Measurements from ENCODE around the gene AWAT2.

The AWAT2 gene

DNA sequence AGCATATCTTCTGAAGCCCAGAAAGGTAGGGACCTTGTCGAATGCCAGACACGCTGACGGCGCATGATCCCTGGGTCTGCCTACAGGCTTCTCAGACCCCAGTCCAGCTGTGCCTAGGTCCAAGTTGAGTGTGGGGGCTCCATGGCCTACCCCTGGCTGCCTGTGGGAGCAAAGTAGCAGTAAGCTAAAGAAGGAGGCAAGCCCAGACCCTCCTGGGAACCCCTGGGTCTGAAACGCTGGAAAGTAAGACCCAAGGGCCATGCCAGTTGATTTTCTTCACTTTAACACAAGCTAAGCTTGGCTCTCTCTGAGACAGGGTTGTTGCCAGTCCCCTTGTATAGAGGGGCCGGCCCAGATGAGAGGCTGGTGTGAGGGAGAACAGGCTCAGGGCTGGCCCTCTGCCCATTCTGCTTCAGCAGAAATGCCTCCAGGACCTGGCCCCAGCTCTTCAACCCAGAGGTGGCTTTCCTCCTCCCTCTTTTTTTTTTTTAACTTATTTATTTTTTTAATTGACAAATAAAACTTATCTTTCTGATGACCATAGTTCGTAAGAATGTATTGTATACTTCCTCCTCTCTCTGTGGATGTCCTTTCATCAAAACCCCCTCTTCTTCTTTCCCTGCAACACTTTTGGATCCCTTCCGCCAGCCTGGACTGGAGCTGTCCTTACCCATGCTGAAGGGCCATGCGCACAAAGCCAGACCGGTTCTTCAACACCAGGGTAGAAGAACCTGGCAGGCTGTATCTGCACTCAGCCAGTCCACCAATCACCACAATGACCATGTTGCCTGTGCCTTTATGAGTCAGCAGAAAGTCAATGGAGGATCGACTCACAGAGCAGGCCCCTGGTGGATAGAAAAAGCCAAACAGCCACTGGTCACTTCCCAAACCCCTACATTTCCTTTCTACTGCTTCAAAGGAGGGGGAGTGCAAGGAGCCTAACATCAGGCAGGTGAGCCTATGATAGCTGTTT, 7.1 kb downstream of the AWAT2 start:
- peak; percentile 21 for DNase-seq (ENCODE audit: low spot score)

DNA sequence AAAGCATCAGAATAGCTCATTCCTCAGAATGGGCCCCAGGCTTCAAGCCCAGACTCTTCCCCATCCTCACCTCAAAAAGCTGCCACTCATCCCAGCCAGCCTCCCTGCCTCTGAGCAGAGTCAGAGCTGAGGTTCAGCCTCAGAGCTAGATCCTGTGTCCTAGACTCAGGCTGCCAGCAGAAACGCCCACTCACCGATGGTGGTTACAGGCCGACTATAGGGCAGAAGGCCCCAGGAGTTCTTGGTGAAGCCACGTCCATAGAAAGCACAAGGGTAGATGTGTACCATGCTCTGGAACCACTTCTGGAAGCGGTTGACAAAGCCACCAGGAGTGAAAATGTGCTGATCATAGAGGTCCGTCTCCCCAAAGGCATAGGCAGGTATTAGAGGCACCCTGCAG, 7.7 kb downstream of the AWAT2 start:
- no peak for DNase-seq (ENCODE audit: low spot score)

DNA sequence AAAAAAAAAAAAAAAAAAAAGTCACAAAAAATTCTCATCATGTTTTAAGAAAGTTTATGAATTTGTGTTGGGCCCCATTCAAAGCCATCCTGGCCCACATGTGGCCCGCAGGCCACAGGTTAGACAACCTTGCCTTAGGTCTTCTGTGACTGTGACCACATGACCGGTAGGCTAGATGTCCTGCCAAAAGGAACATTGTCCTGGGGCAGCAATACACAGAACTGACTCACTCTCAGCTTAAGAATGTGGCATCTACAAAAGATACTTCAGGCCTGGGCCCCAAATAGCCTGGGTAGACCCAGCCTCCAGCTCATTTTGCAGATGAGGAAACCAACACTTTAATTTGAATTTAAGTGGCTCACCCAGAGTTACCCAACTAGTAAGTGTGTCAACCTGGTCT, 10.0 kb downstream of the AWAT2 start:
- DNase-seq (ENCODE audit: low spot score), result no peak

DNA sequence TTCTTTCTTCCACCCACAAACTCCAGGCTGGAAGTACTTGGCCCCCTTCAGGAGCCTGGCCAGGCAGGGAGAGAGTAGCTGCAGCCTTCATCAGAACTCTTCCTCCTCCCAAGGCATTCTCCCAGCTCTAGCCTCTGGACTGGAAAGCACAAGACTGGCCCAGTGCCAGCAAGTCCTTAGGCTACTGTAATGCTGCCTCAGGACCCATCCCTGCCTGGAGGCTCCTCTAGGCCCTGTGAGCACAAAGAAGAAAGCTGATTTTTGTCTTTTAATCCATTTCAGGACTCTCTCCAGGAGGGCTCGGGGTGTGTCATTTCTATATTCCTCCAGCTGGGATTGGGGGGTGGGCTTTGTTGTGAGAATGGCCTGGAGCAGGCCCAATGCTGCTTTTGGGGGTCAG, 10.8 kb downstream of the AWAT2 start:
- DNase-seq (ENCODE audit: low spot score), result no peak

DNA sequence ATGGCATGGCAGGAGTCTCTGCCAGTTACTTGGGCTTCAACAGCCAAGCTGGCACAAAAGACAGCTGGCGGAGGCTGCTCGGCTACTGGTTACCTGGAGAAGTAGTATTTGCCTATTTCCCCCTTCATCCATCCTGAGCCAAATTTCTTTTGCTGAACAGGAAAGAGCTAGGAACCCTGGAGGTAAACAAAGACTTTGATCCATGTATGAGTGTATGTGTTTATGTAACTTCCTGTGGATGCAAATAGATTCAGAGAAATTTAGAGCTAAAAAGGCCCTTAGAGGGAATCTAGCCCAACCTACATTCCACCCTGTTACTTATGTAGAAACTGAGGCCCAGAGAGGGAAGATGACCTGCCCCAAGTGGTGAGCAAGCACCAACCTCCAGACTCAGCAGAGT, 11.2 kb downstream of the AWAT2 start:
- no peak for DNase-seq (ENCODE audit: low spot score)

DNA sequence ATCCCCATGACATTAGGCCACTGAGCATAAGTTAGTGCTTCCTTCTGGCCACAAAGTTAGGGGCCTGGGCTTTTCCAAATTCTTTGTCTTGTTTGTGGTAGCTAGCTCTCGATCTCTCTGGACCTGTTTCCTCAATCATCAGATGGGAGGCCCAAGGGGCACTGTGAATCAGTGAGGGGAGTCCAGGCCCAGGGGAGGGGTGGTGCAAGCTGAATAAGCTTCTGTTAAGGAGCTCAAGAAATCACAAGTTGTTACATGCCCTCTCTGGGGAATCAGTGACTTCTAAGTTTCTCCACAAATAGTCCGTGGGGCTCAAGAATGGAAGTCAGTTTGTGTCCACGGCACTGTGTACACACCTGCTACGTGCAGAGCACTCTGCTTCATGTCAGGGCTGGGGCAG, 15.1 kb downstream of the AWAT2 start:
- no peak for DNase-seq (ENCODE audit: low spot score)

DNA sequence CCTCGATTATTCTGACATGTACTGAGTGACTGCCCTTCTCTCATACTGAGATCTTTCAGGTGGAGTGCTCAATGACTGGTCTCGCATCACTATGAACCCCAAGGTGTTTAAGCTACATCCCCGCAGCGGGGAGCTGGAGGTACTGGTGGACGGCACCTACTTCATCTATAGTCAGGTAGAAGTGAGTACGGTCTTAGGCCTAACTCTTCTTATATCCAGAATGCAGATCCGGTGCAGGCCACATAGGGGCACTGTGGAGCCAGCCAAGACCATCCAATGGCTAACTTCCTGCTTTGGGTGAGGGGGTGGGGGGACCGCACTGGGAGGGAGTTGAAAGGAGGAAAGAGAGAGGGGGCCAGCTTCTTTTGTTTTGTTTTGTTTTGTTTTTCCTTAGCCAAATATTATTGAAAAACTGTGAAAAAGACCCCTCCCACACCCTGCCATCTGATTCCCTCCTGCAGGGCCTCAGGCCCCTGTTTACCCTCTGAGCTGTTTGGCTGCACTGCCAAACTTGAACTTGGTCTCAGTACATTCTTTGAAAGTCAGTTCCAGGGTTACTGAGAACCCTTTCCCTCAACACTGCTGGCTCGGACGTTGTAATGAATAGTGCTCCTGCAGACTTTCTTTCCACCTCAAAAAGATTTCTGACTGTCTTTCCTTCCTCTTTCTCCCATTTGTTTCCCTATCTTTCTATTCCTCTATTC, 16.2 kb downstream of the AWAT2 start:
- DNase-seq (ENCODE audit: low spot score), result peak; percentile 21

DNA sequence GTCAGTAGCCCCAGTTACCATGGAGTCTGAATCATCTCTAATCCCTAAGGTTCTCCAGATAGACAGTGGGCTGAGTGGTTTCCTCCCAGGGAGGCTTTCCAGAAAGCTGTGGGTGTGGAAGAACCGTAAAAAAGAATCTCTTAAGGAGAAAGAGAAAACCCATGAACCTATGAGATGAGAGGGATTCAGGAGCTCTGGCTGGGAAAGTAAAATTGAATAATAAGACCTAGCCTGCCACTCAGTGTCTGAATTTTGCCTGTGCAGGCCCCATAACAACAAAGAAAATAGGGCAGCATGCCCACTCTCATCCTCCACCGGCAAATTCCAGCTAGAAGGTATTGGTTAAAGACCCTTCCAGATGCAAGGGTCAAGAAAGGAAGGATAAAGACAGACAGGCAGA, 16.9 kb downstream of the AWAT2 start:
- DNase-seq (ENCODE audit: low spot score), result no peak

DNA sequence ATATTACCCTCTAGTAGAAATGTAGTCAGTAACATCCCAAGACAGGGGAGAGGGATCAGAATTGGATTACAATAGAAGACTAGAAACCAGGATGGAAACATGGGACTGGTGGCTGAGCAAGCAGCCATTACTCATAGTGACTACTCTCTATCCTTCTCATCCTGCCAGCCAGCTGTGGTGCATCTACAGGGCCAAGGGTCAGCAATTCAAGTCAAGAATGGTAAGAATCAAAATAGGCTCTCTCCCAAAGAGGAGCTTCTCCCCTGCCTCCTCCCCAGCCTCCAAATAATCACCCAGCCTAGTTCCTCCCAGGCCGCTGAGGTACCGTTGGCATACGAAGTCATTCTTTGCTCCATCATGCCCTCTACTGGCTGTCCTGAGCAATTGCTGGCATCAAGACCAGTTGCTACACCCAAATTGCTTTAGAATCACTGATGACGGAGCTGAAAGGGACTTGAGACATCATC, 19.4 kb downstream of the AWAT2 start:
- peak; percentile 73 for DNase-seq (ENCODE audit: low spot score)

DNA sequence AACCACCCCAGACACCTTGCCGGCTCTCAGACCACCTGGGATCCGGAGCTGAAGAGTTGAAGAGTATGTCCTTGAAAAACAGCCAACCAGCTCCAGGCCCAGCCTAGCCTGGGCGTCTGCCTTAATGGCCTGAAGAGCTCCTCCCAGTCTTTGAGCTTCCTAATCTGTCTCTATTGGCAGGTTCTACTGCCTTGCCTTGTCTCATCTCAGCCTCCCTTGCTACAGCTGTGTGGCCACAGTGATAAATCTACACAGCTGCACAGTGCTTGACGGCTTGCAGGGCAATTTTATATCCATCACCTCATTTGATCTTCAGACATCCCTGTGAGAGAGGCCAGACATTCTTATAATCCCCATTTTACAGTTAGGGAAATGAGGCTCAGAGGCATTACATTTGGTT, 19.9 kb downstream of the AWAT2 start:
- DNase-seq (ENCODE audit: low spot score), result no peak

DNA sequence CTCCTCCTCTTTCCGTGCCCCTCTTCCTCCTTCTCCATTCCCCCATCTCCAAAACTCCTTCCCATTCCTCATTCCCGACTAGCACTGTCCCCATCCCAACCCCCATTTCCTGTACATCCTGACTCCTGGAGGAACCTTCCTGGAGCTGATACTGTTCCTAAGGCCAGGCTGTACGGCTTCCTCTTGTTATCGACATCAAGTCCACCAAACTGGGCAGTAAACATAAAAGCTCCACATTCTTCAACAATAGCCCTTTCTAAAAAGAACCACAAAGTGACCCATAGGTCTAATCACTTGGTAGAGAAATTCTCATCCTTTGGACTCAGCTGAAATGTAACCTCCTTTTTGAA, 22.9 kb downstream of the AWAT2 start:
- DNase-seq (ENCODE audit: low spot score), result no peak

DNA sequence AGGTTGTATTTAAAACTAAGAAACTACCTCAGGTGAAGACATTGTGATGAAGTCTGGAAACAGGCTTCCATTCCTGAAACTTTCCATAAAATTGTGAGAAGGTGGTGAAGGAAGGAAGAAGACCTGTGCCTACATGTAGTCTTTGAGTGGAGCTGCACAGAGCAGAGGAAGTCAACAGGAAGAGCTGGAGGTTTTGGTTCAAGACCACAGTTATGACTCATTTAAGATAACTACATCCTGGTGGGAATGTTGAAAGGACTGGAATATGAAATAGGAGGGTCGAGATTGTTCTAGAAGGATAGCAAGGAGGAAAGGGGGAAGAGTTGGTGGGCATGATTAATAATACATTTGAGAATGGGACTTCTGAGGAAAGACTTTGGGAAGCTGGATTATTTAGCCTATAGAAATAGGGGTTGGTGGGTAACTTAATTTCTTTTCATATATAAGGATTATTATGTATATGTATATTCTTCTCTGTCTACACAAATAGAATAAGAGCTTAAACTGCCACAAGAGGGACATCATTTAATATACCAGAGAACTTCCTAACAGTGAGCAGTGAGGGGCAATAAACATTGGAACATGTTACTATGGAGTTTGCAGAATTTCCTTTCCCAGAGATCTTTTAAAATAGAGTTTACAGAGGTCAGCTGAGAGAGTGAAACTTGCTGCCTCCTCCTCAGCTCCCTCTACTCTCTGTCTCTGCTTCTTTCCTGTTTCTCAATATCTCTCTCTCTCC, 23.5 kb downstream of the AWAT2 start:
- no peak for DNase-seq (ENCODE audit: low spot score)

DNA sequence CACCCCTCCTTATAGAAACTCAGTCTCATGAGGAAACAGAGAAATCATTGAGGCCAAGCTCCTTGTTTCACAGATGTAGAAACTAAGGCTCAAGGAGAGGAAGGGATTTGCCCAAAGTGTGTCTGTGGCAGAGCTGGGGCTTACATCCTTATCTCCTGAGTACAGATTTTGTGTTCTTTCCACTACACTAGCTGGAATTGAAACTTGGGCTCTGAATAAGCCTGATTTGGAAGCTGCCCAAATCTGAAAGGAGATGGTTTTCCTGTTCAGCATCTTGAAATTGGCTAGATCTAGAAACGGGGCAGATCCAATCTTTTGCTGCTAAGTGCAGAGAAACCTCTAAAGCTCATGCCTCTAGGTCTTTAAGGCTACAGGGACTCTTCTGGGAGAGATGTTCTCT, 24.3 kb downstream of the AWAT2 start:
- DNase-seq (ENCODE audit: low spot score), result no peak

DNA sequence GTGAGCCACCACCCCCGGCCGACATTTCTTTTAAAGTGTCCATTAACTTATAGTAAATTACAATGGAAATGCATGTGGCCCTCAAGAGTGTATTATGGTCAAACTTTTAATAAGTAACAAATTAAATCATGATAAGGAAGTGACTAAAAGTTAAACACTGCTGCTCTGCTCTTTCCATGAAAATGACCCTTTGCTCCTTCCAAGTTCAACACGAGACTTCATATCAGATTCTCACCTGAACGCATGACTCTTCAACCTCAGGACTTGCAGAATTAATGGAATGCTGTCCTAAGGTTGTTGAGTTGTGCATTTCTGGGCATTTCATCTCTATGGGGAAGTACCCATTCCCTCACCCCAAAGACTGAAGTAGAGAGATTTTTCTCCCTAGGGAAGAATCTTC, 27.1 kb downstream of the AWAT2 start:
- DNase-seq (ENCODE audit: low spot score), result no peak

DNA sequence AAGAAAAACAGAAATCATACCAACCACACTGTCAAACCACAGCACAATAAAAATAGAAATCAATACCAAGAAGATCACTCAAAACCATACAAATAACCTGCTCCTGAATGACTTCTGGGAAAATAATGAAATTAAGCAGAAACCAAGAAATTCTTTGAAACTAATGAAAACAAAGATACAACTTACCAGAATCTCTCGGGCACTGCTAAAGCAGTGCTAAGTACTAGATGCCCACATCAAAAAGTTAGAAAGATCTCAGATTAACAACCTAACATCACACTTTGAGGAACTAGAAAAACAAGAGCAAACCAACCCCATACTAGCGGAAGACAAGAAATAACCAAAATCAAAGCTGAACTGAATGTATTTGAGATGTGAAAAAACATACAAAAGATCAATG, 33.2 kb downstream of the AWAT2 start:
- DNase-seq (ENCODE audit: low spot score), result no peak

DNA sequence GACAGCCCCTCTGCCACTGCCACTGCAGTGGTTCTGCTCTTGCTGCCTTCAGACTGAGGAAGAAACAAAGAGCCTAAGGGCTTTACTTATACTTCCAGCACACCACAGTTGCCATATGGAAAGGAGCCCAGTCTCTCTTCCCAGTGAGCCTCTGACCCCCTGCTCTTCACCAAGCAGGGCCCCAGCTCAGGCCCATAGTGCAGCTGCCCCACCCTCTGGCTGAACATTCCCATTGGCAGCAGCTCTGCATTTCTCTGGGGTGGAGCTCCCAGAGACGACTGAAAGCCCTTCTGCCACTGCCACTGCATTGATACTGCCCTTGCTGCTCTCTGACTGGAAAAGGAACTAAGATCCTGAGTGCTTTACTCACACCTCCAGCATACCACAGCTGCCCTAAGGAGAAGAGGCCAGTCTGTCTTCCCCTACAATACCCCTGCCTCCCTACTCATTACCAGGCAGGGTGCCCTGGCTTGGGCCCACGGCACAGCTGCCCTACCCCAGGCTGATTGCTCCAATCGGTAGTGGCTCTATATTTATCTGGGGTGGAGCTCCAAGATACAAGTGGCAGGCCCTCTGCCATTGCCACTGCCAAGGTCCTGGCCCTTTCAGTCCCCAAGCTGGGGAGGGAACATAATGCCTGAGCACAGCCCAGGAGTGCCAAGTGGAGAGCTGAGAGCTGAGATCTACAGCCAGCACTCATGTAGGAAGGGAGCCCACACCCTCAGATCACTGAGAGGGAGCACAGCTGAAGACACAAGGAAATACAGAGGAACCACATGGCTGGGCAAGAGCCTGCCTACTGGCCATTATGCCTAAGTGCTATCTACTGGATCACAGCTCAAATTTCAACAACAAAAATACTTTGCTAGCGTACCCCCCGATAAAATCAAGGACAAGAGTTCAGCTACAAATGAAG, 36.0 kb downstream of the AWAT2 start:
- DNase-seq (ENCODE audit: low spot score), result no peak

DNA sequence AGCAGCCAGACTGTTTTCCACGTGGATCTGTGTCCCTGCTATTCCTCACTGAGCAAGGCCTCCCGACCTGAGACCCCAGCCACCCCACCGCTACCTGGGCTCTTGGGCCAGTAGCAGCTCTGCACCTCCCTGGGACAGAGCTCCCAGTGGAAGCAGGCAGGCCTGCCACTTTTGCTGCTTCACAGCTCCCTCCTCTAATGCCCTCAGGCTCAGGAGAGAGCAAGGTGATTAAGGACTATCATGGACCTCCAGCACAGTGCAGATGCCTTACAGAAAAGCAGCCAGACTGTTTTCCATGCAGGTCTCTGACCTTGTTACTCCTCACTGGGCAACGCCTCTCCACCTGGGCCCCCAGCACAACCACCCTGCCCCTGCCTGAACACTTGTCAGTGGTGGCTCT, 37.0 kb downstream of the AWAT2 start:
- DNase-seq (ENCODE audit: low spot score), result no peak

DNA sequence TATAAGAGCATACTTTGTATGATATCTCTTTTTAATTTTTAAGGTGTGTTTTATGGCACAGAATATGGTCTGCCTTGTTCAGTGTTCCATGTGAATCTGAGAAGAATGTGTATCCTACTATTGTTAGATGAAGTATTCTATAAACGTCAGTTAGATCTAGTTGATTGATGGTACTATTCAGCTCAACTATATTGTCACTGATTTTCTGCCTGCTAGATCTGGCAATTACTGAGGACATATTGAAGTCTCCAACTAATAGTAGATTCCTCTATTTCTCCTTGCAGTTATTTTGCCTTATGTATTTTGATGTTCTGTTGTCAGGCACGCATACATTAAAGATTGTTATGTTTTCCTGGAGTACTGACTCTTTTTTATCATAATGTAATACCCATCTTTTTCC, 39.8 kb downstream of the AWAT2 start:
- DNase-seq (ENCODE audit: low spot score), result no peak

DNA sequence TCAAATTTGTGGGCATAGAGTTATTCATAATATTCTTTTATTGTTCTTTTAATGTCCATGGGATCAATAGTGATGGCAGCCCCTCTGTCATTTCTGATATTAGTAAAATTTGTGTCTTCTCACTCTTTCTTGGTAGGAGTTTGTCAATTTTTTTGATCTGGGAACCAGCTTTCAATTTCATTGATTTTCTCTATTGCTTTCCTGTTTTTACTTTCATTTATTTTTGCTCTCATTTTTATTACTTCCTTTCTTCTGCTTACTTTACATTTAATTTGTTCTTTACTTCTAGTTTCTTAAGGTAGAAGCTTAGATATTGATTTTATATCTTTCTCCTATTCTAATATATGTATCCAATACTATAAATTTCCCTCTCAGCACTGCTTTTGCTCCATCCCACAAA, 40.7 kb downstream of the AWAT2 start:
- no peak for DNase-seq (ENCODE audit: low spot score)

DNA sequence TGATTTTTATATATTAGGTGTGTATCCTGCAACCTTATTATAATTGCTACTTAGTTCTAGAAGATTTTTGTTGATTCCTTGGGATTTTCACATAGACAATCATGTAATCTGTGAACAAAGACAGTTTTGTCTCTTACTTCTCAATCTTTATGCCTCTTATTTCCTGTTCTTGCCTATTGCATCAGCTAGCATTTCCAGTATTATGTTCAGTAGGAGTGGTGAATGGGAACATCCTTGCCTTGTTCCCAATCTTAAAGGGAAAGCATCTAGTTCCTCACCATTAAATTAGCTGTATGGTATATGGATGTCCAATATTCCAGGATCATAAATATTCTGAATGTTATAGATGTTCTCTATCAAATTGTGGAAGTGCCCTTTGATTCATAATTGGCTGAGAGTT, 41.8 kb downstream of the AWAT2 start:
- DNase-seq (ENCODE audit: low spot score), result no peak

DNA sequence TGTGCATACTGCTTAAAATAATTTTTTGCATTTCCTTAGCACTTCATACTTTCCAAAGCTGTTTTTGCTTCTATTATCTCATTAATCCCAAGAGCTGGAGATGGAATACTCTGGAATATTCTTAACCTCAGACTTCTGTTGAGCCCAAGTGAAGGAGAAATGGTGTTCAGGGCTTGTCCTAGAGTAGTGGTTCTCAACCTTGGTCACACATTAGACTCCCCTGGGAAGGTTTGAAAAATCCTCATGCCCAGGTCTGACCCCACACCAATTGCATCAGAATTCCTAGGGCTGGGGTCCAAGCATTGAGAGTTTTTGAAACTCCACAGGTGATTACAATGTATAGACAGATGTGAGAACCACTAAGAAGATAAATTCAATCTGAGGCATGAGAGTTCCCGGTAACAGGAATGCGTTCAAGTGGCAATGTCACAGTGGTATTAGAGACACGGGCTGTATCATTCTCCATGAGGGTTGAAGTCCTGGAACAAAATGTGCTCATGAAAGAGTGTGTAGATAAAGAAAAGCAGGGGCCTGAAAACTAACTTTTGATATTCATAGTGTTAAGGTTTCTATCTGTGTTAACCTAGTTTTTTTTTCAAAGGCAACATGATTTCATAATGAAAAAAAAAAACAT, 47.9 kb downstream of the AWAT2 start:
- DNase-seq (ENCODE audit: low spot score), result no peak

Measured in RKO (cell line).